ENCODE data around the gene ABCA10. TPM values are rescaled to one million over a fixed set of nuclear protein-coding genes. Genes with fewer than 3 reads are reported as not detected.

ABCA10 gene
- total RNA-seq, 1 donor from 2014 or later = 0.50 TPM

GRCh38 chr17:69228018-69228417, 606 bp downstream of the ABCA10 start:
- H3K27ac Mint-ChIP-seq (ENCODE audit: unreplicated experiment) = no peak overlapping the region
- H3K4me1 Mint-ChIP-seq (ENCODE audit: low read depth) = peaks cover 6% of the 10 kb centered on the region
- no peak overlapping the region for H3K4me3 Mint-ChIP-seq (ENCODE audit: unreplicated experiment)
- DNase-seq (ENCODE audit: low spot score) = no peak
- H3K27me3 Mint-ChIP-seq (ENCODE audit: low read depth) = no peaks in the 10 kb centered on the region
- TF ChIP-seq CTCF (IDR thresholded peaks at IDR 0.05) = no peak
- H3K9me3 Mint-ChIP-seq (ENCODE audit: low read depth) = peaks cover 12% of the 10 kb centered on the region
- H3K36me3 Mint-ChIP-seq (ENCODE audit: low read depth) = no peaks in the 10 kb centered on the region

- Mint-ChIP-seq H3K27ac (ENCODE audit: unreplicated experiment) (no peak overlapping the region), H3K9me3 (ENCODE audit: low read depth) (peaks cover 7% of the 10 kb centered on the region), H3K36me3 (ENCODE audit: low read depth) (no peaks in the 10 kb centered on the region), H3K27me3 (ENCODE audit: low read depth) (no peaks in the 10 kb centered on the region), H3K4me1 (ENCODE audit: low read depth) (peaks cover 6% of the 10 kb centered on the region), H3K4me3 (ENCODE audit: unreplicated experiment) (no peak overlapping the region)
- TF ChIP-seq CTCF (IDR thresholded peaks at IDR 0.05) = no peak
- DNase-seq (ENCODE audit: low spot score) = no peak
These were observed 1.1 kb downstream of the ABCA10 start for GRCh38 chr17:69227541-69227940.

GRCh38 chr17:69223809-69224208, 4.8 kb downstream of the ABCA10 start:
- no peak overlapping the region for H3K27ac Mint-ChIP-seq (ENCODE audit: unreplicated experiment)
- H3K4me1 Mint-ChIP-seq (ENCODE audit: low read depth) = peaks cover 6% of the 10 kb centered on the region
- no peak for DNase-seq (ENCODE audit: low spot score)
- no peak for TF ChIP-seq CTCF (IDR thresholded peaks at IDR 0.05)
- H3K9me3 Mint-ChIP-seq (ENCODE audit: low read depth) = no peaks in the 10 kb centered on the region
- H3K36me3 Mint-ChIP-seq (ENCODE audit: low read depth) = no peaks in the 10 kb centered on the region
- H3K27me3 Mint-ChIP-seq (ENCODE audit: low read depth) = no peaks in the 10 kb centered on the region
- no peak overlapping the region for H3K4me3 Mint-ChIP-seq (ENCODE audit: unreplicated experiment)

- Mint-ChIP-seq H3K27me3 (ENCODE audit: low read depth) (no peaks in the 10 kb centered on the region), H3K9me3 (ENCODE audit: low read depth) (no peaks in the 10 kb centered on the region), H3K4me1 (ENCODE audit: low read depth) (peaks cover 6% of the 10 kb centered on the region), H3K36me3 (ENCODE audit: low read depth) (no peaks in the 10 kb centered on the region), H3K4me3 (ENCODE audit: unreplicated experiment) (no peak overlapping the region), H3K27ac (ENCODE audit: unreplicated experiment) (no peak overlapping the region)
- DNase-seq (ENCODE audit: low spot score) = no peak
- TF ChIP-seq CTCF (IDR thresholded peaks at IDR 0.05) = no peak
These were observed 5.8 kb downstream of the ABCA10 start for GRCh38 chr17:69222707-69223258.

- Mint-ChIP-seq H3K27me3 (ENCODE audit: low read depth) (no peaks in the 10 kb centered on the region), H3K4me1 (ENCODE audit: low read depth) (peaks cover 6% of the 10 kb centered on the region), H3K4me3 (ENCODE audit: unreplicated experiment) (no peak overlapping the region), H3K9me3 (ENCODE audit: low read depth) (no peaks in the 10 kb centered on the region), H3K27ac (ENCODE audit: unreplicated experiment) (no peak overlapping the region), H3K36me3 (ENCODE audit: low read depth) (no peaks in the 10 kb centered on the region)
- TF ChIP-seq CTCF (IDR thresholded peaks at IDR 0.05) = no peak
- no peak for DNase-seq (ENCODE audit: low spot score)
These were observed 8.5 kb downstream of the ABCA10 start for GRCh38 chr17:69220098-69220497.

Data from chondrocyte (in vitro differentiated cells).